ENCODE measurements around the gene AFF1.

Gene AFF1, protein sequence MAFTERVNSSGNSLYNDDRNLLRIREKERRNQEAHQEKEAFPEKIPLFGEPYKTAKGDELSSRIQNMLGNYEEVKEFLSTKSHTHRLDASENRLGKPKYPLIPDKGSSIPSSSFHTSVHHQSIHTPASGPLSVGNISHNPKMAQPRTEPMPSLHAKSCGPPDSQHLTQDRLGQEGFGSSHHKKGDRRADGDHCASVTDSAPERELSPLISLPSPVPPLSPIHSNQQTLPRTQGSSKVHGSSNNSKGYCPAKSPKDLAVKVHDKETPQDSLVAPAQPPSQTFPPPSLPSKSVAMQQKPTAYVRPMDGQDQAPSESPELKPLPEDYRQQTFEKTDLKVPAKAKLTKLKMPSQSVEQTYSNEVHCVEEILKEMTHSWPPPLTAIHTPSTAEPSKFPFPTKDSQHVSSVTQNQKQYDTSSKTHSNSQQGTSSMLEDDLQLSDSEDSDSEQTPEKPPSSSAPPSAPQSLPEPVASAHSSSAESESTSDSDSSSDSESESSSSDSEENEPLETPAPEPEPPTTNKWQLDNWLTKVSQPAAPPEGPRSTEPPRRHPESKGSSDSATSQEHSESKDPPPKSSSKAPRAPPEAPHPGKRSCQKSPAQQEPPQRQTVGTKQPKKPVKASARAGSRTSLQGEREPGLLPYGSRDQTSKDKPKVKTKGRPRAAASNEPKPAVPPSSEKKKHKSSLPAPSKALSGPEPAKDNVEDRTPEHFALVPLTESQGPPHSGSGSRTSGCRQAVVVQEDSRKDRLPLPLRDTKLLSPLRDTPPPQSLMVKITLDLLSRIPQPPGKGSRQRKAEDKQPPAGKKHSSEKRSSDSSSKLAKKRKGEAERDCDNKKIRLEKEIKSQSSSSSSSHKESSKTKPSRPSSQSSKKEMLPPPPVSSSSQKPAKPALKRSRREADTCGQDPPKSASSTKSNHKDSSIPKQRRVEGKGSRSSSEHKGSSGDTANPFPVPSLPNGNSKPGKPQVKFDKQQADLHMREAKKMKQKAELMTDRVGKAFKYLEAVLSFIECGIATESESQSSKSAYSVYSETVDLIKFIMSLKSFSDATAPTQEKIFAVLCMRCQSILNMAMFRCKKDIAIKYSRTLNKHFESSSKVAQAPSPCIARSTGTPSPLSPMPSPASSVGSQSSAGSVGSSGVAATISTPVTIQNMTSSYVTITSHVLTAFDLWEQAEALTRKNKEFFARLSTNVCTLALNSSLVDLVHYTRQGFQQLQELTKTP

DNA sequence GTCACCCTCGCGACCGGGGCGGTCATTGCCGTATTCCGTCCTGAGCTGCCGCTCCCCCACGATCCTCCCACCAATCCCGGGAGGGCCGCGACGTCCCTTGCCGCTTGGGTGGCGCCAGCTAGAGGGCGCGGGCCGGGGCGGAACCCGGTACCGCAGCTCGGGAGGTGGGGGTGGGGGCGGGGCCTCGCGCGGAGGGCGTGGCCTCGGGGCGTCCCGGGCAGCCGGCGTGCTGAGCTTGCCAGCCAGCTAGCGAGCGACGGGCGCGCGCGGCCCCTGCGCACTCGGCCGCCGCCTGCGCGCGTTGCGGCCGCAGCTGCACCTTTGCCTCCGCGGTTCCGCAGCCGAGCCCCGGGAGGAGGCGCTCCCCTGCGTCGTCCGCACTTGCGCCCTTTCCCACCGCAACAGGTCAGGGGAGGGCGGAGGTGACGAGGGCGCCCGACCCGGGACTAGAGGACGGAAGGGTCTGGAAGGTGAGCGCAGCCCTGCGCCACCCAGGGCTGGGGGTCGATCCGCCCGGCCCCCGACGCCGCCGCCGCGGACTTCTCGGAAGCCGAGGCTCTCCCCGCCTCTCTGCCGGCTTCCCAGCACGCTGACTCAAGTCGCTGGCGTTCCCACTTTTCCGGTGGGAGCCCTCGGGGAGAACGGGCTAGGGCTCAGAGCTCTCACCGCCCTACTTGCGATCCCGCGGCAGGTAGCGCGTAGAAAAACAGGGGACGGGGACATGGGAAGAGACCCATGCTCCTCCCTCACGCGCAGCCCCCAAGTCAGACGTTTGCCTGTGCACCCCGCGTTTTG is at the start of gene AFF1:
Gene AFF1 (plus strand): TSS at position 241 of the 795 bp plus-strand sequence. CDS start 13,523 bp downstream, outside the sequence.
- peak; percentile 30 for DNase-seq

GRCh38 chr4:86890790-86891189 is 44.0 kb upstream of the AFF1 start:
- DNase-seq, result no peak

- no peak for DNase-seq
These were observed 42.8 kb upstream of the AFF1 start, which contains the start of gene C4orf36 for GRCh38 chr4:86891762-86892635. Gene C4orf36, minus strand, starts transcription at chr4:86892422. Its CDS starts 902 bp downstream, at chr4:86891520.

DNA sequence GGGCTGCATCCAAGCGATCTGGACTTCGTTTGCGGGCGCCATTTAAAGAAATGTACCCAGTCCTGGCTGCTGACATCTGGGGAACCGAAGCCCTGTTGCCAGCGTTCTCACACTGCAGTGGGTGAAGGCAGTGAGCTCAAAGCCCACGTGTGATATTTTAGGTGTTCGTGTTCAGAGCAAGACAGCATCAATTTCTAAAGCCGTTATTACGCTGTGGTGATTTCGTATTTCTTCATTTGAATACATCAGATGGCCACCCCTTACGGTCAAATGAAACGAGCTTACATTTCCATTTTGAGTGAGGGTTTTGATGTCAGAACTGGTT is 42.2 kb upstream of the AFF1 start:
- no peak for DNase-seq

DNA sequence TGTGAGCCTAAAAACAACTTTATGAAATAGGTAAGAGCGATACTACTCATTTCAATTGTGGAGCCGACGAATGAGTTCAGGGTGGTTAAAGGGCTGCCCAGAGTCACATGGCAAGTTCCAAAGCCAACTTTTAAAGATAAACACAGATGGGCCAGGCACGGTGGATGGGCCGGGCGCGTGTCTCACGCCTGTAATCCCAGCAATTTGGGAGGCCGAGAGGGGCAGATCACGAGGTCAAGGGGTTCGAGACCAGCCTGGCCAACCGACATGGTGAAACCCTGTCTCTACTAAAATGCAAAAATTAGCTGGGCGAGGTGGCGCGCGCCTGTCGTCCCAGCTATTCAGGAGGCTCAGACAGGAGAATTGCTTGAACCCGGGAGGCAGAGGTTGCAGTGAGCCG is 41.7 kb upstream of the AFF1 start:
- DNase-seq, result no peak

DNA sequence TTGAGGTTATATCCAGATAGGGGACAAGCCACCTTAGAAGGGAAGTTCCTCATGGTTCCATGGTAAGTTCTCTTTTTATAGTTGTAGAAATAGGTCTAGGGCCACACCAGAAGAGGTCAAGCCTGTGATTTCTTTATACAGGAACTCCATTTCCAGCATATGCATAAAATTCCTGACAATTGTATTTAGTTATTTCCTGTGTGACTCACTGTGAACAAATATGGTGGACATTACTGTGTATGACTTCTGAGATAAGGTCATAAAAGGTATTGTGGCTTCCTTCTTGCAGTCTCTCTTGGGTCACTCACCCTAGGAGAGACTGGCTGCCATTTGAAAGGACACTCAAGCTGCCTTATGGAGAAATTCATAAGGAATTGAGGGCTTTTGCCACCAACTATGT is 40.4 kb upstream of the AFF1 start:
- no peak for DNase-seq

- DNase-seq, result peak; percentile 77
These were observed 38.9 kb upstream of the AFF1 start for GRCh38 chr4:86895692-86896488.

DNA sequence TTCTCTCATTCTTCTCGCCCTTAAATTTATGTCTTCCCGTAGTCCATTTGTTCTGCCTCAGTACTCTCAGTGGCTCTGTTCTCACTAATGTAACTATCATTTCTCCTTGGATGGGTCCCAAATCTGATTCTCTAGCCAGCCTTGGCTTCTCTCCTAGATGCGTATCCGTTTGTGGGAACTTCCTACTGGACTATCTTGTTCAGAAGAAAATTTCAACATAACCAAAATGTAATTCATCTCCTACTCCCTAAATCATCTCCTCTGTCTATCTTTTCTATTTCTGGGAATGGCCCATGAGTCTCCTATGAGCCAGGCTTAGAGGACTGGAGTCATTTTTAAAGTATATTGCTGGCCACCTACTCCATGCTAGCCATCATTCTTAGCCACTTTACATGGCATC is 38.2 kb upstream of the AFF1 start:
- no peak for DNase-seq

DNA sequence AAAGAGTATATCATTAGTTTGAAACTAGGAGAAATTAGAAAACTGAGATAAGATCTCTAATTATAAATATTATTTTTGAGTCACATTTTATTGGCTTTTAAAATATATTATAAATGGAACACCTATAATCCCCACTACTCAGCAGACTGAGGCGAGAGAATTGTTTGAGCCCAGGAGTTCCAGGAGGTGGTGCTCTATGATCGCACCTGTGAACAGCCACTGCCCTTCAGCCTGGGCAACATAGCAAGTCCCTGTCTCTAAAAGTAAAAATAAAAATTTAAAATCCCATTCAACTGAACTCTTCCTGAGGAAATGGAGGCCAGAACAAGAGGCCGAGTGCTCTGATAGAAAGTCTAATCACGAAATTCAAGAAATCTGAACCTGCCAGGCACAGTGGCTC is 36.2 kb upstream of the AFF1 start:
- no peak for DNase-seq

DNA sequence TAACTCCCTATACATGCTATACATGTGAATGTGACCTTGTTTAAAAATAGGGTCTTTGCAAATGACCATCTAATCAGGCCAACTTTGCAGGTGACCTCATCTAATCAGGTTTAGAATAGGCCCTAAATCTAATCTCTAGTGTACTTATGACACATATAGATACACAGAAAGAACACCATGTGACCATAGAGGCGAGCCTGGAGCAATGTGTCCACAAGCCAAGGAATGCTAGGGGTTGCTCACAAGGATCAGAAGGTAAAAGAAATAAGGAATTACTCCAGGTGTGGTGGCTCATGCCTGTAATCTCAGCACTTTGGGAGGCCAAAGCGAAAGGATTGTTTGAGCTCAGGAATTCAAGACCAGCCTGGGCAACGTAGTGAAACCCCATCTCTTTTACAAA is 32.9 kb upstream of the AFF1 start:
- no peak for DNase-seq

- DNase-seq, result no peak
These were observed 26.6 kb upstream of the AFF1 start for GRCh38 chr4:86908251-86908657.

GRCh38 chr4:86909546-86910295 is 25.1 kb upstream of the AFF1 start:
- DNase-seq, result no peak

- DNase-seq, result no peak
These were observed 24.4 kb upstream of the AFF1 start for GRCh38 chr4:86910369-86910768.

GRCh38 chr4:86910820-86911684 is 23.8 kb upstream of the AFF1 start:
- DNase-seq, result no peak

DNA sequence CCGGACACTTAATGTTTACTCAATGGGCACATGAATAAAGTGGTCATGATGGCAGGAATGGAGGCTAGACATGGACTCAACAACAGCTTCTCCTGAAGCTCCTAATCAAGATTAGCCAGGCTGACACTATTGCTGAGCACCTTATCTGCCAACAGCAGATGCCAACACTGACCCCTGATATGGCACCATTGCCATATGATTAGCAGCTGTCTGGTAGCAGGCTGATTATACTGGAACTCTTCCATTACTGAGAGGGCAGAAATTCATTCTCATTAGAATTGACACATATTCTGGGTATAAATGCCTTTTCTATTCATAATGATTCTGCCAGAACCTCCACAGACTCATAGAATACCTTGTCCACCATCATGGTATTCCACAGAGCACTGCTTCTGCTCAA is 18.4 kb upstream of the AFF1 start:
- no peak for DNase-seq

GRCh38 chr4:86917212-86918039 is 17.4 kb upstream of the AFF1 start:
- no peak for DNase-seq

DNA sequence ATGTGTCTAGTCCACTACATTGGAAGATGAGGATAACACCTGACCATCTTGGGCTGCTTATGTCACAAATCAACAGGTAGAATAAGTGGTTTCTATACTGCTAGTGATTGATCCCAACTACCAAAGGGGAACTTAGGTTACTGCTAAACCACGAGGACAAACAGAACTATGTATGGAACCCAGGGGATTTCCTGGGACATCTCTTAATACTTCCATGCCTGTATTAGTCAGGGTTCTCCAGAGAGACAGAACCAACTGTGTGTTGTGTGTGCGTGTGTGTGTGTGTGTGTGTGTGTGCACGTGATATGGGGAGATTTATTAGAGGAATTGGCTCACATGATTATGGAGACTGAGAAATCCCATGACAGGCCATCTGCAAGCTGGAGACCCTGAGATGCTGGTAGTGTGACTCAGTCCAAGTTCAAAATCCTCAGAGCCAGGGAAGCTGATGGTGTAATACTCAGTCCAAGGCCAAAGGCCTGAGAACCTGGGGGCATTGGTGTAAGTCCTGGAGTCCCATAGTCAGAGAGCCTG is 16.2 kb upstream of the AFF1 start:
- DNase-seq, result no peak
